ENCODE measurements around the gene CAVIN4.

Gene CAVIN4

GRCh38 chr9:100598641-100599145, 20.8 kb downstream of the CAVIN4 start (continued):
- TF ChIP-seq TSHZ1 (tag by site-specific recombination; IDR thresholded peaks at IDR 0.05; ENCODE audit: borderline replicate concordance) (no peak), AEBP2 (tag by site-specific recombination; IDR thresholded peaks at IDR 0.05; ENCODE audit: borderline replicate concordance) (no peak), SP2 (tag by site-specific recombination; IDR thresholded peaks at IDR 0.05) (peak; percentile 85), KLF9 (tag by site-specific recombination; IDR thresholded peaks at IDR 0.05; ENCODE audit: low read depth) (no peak; the same call in 1 of the 2 replicates), ZNF423 (tag by site-specific recombination; IDR thresholded peaks at IDR 0.05) (no peak), KLF10 (tag by site-specific recombination; IDR thresholded peaks at IDR 0.05) (no peak), ZNF600 (tag by site-specific recombination; IDR thresholded peaks at IDR 0.05) (peak; percentile 94), ZEB2 (tag by site-specific recombination; IDR thresholded peaks at IDR 0.05) (peak; percentile 50; the same call in 1 of the 2 replicates), ZSCAN30 (tag by site-specific recombination; IDR thresholded peaks at IDR 0.05) (0 out of 2 replicates have a peak, but pooled peaks have one; percentile 59), ZNF341 (tag by site-specific recombination; IDR thresholded peaks at IDR 0.05; ENCODE audit: low read depth) (0 out of 2 replicates have a peak, but pooled peaks have one; percentile 13), ZNF37A (tag by site-specific recombination; IDR thresholded peaks at IDR 0.05) (no peak), ZNF510 (tag by site-specific recombination; IDR thresholded peaks at IDR 0.05; ENCODE audit: insufficient replicate concordance) (no peak), ZNF362 (tag by site-specific recombination; IDR thresholded peaks at IDR 0.05) (no peak), IKZF3 (tag by site-specific recombination; IDR thresholded peaks at IDR 0.05) (peak; percentile 45; the same call in 1 of the 2 replicates)

- H3K36me3 ChIP-seq (ENCODE audit: control insufficient read depth in 2 of 2, insufficient read depth in 1 of 2, low read length in 2 of 2), result no peaks in the 10 kb centered on the region
- no peak overlapping the region for H3K27ac ChIP-seq (ENCODE audit: extremely low read depth, low read depth, low read length)
- CTCF ChIA-PET, result interaction anchor here (0.6 to 3.1 kb wide), 31 partner anchors 11 to 1428 kb away, joined by 3 to 65 read pairs (median 4); no protein-coding TSS in a partner anchor
- H3K9me3 ChIP-seq (ENCODE audit: control insufficient read depth, insufficient read depth, low read depth, low read length), result no peaks in the 10 kb centered on the region
- no peak overlapping the region for H3K4me3 ChIP-seq (ENCODE audit: low read depth, low read length)
- POLR2A ChIA-PET, result no interaction called here
- no peaks in the 10 kb centered on the region; the same call in 1 of the 2 replicates for H3K4me1 ChIP-seq (ENCODE audit: control insufficient read depth, insufficient read depth, low read length)
- TF ChIP-seq SP2 (tag by site-specific recombination; IDR thresholded peaks at IDR 0.05) (no peak), ZNF157 (tag by site-specific recombination; IDR thresholded peaks at IDR 0.05) (no peak), ZBTB48 (tag by site-specific recombination; IDR thresholded peaks at IDR 0.05) (no peak), TCF7L2 (IDR thresholded peaks at IDR 0.05; ENCODE audit: borderline replicate concordance, low read depth, low read length) (no peak), ZNF146 (tag by site-specific recombination; IDR thresholded peaks at IDR 0.05) (no peak), ZNF169 (tag by site-specific recombination; IDR thresholded peaks at IDR 0.05) (no peak), ZNF510 (tag by site-specific recombination; IDR thresholded peaks at IDR 0.05; ENCODE audit: insufficient replicate concordance) (no peak), ZNF19 (tag by site-specific recombination; IDR thresholded peaks at IDR 0.05; ENCODE audit: low read depth) (no peak), ZNF202 (tag by site-specific recombination; IDR thresholded peaks at IDR 0.05; ENCODE audit: borderline replicate concordance) (no peak), ZSCAN30 (tag by site-specific recombination; IDR thresholded peaks at IDR 0.05) (no peak), ZNF366 (tag by site-specific recombination; conservative IDR thresholded peaks at IDR 0.05) (no peak), ZBTB1 (tag by site-specific recombination; IDR thresholded peaks at IDR 0.05) (no peak), ZNF335 (tag by site-specific recombination; conservative IDR thresholded peaks at IDR 0.05) (no peak), ZNF658 (tag by site-specific recombination; IDR thresholded peaks at IDR 0.05) (no peak), ZBTB49 (tag by site-specific recombination; IDR thresholded peaks at IDR 0.05; ENCODE audit: low read depth) (no peak), ZNF10 (tag by site-specific recombination; IDR thresholded peaks at IDR 0.05) (no peak), GLIS2 (tag by site-specific recombination; IDR thresholded peaks at IDR 0.05) (no peak)
Measured at GRCh38 chr9:100600521-100601079, 22.7 kb downstream of the CAVIN4 start.
